ENCODE measurements around the gene RNF214. TPM values are rescaled to one million over a fixed set of nuclear protein-coding genes. Genes with fewer than 3 reads are reported as not detected.

RNF214 gene
- total and polyA plus RNA-seq, 12 donors, result 7.3 to 33.5 (median 25.4) TPM

- peaks cover 11 to 37% (median 22%) of the 10 kb centered on the region in 9 donors for H3K4me1 ChIP-seq
- ATAC-seq (peak; percentile 23 to 75 (median 39)), DNase-seq (no peak)
- TF ChIP-seq CTCF (IDR thresholded peaks at IDR 0.05), result no peak
- H3K27me3 ChIP-seq, result peaks cover 0 to 8% (median 0%) of the 10 kb centered on the region in 7 donors
- peak overlapping the region; percentile 65 to 95 (median 88) for H3K4me3 ChIP-seq
- intact Hi-C loops (cut with DNase I), result loop anchor here in 3 of 10 donors (2.0 to 10.0 kb wide), 3 partner anchors 81 to 83 kb away; partner anchors contain the start of genes PCSK7 (in 3 of the 3) and RNF214 (in 3 of the 3)
- peak overlapping the region in 9 of 10 donors; percentile 40 to 80 (median 69) for H3K27ac ChIP-seq
- WGBS, 2 donors, result 1 to 2% methylated on average over 62 of the region's 62 CpGs
- no peaks in the 10 kb centered on the region for H3K9me3 ChIP-seq
- peaks cover 0 to 2% (median 0%) of the 10 kb centered on the region in 9 donors for H3K36me3 ChIP-seq
Observed at GRCh38 chr11:117315285-117316196, 83.1 kb downstream of the RNF214 start.

GRCh38 chr11:117316197-117316961 is 83.9 kb downstream of the RNF214 start, which contains the start of gene BACE1:
Gene BACE1, minus strand, starts transcription at chr11:117316256. Its CDS starts 461 bp downstream, at chr11:117315795.
- Histone ChIP-seq H3K4me3 (peak within 1 kb of the TSS; percentile 65 to 95 (median 88)), H3K4me1 (peaks cover 11 to 37% (median 22%) of the 10 kb centered on the region in 9 donors), H3K27ac (peak within 1 kb of the TSS in 9 of 10 donors; percentile 40 to 80 (median 69)), H3K27me3 (peaks cover 0 to 8% (median 0%) of the 10 kb centered on the region in 7 donors), H3K36me3 (no peaks in the 10 kb centered on the region), H3K9me3 (no peaks in the 10 kb centered on the region)
- intact Hi-C loops (cut with DNase I), result loop anchor here in 3 of 10 donors (2.0 to 10.0 kb wide), 3 partner anchors 82 to 84 kb away; partner anchors contain the start of genes PCSK7 (in 3 of the 3) and RNF214 (in 3 of the 3)
- peak in 8 of 9 donors; percentile 22 to 66 (median 39) for TF ChIP-seq CTCF (IDR thresholded peaks at IDR 0.05)
- peak; percentile 83 to 90 for DNase-seq
- peak; percentile 92 to 97 (median 96) for ATAC-seq
- WGBS, 2 donors, result 10 to 12% methylated on average over 29 of the region's 29 CpGs

GRCh38 chr11:117318738-117319137 is 86.3 kb downstream of the RNF214 start:
- DNase-seq (no peak), ATAC-seq (no peak)
- Histone ChIP-seq H3K4me1 (peaks cover 11 to 28% (median 22%) of the 10 kb centered on the region in 9 donors), H3K4me3 (no peak overlapping the region), H3K9me3 (no peaks in the 10 kb centered on the region), H3K27me3 (peaks cover 0 to 8% (median 0%) of the 10 kb centered on the region in 7 donors), H3K27ac (no peak overlapping the region), H3K36me3 (no peaks in the 10 kb centered on the region)
- intact Hi-C loops (cut with DNase I), result loop anchor here in 2 of 10 donors (5.0 to 10.0 kb wide), 2 partner anchors 84 to 86 kb away; partner anchors contain the start of genes PCSK7 (in 2 of the 2) and RNF214 (in 2 of the 2)
- WGBS, 2 donors, result 74 to 85% methylated on average over 7 of the region's 7 CpGs
- TF ChIP-seq CTCF (IDR thresholded peaks at IDR 0.05), result no peak

All from heart right ventricle (tissue), 16 donors.